IMR-90 (cell line): Measurements from ENCODE around the gene CFAP97D1. TPM values are rescaled to one million over a fixed set of nuclear protein-coding genes. Genes with fewer than 3 reads are reported as not detected.
A peak's percentile ranks its signal among the peaks of the same experiment; 100 is the strongest.

Experiments used
- ATAC-seq: fragments of 200-7000 bp; cut with Tn5 transposase; 2 replicates; pipeline ENCODE4 v1.9.1; 2020; ENCODE audit warnings: low read depth, mild to moderate bottlenecking, moderate library complexity
- BruUV-seq: library from RNA; stranded (reverse); fragments of 400-500 nt; replicated peaks from 2 replicates; lab custom pipeline; 2021; lab: Mats Ljungman, UMichigan
- CTCF ChIA-PET: fragments of 300-600 bp; formaldehyde crosslinking; extraction: SDS; loops from one replicate; lab custom pipeline; 2021; ENCODE audit warnings: antibody characterized with exemption; lab: Yijun Ruan, JAX
- POLR2A ChIA-PET: fragments of 300-600 bp; sonication (Branson Sonifier 250); formaldehyde crosslinking; loops from one replicate; lab custom pipeline; 2022; ENCODE audit warnings: antibody characterized with exemption; ENCODE audit not compliant: unreplicated experiment; lab: Charles Lee
- DNase-seq: peaks from one replicate; pipeline ENCODE4 v3.0.0; 2013
- H2AFZ ChIP-seq: replicated peaks from 2 replicates; pipeline ENCODE3; 2013; ENCODE audit warnings: low read length, mild to moderate bottlenecking; ENCODE audit not compliant: poor library complexity
- H2AK5ac ChIP-seq: 2 replicates; pipeline ENCODE4 v1.6.1; 2013; ENCODE audit warnings: low read depth, low read length, inconsistent platforms
- H2AK9ac ChIP-seq: replicated peaks from 2 replicates; pipeline ENCODE3; 2013; ENCODE audit warnings: mild to moderate bottlenecking, low read depth, low read length, moderate library complexity; ENCODE audit not compliant: poor library complexity
- H2BK120ac ChIP-seq: 2 replicates; pipeline ENCODE4 v1.6.1; 2013; ENCODE audit warnings: low read depth, low read length, inconsistent platforms
- H2BK15ac ChIP-seq: 3 replicates; pipeline ENCODE4 v1.6.1; 2013; ENCODE audit warnings: low read depth, low read length, inconsistent platforms
- H2BK20ac ChIP-seq: 2 replicates; pipeline ENCODE4 v1.6.1; 2013; ENCODE audit warnings: low read depth, mild to moderate bottlenecking, inconsistent platforms, low read length, moderate library complexity
- H2BK5ac ChIP-seq: 2 replicates; pipeline ENCODE4 v1.6.1; 2013; ENCODE audit warnings: mild to moderate bottlenecking, low read depth, low read length, inconsistent platforms; ENCODE audit not compliant: poor library complexity, severe bottlenecking
- H3K14ac ChIP-seq: replicated peaks from 2 replicates; pipeline ENCODE4 v1.6.1; 2013; ENCODE audit warnings: low read depth, low read length, inconsistent platforms
- H3K18ac ChIP-seq: 2 replicates; pipeline ENCODE4 v1.6.1; 2013; ENCODE audit warnings: low read depth, low read length, control low read depth
- H3K23ac ChIP-seq: 2 replicates; pipeline ENCODE4 v1.6.1; 2013; ENCODE audit warnings: low read depth, low read length, inconsistent platforms
- H3K27ac ChIP-seq: 2 replicates; pipeline ENCODE4 v1.5.1; 2013; ENCODE audit warnings: mild to moderate bottlenecking, control low read depth, low read length; ENCODE audit not compliant: insufficient read depth
- H3K27me3 ChIP-seq: 2 replicates; pipeline ENCODE4 v1.6.1; 2013; ENCODE audit warnings: low read length; ENCODE audit not compliant: control insufficient read depth, insufficient read depth
- H3K36me3 ChIP-seq: 2 replicates; pipeline ENCODE4 v1.6.1; 2013; ENCODE audit warnings: low read length, mixed read lengths; ENCODE audit not compliant: control insufficient read depth, insufficient read depth
- H3K4ac ChIP-seq: 2 replicates; pipeline ENCODE4 v1.6.1; 2013; ENCODE audit warnings: low read depth, low read length, inconsistent platforms
- H3K4me1 ChIP-seq: 2 replicates; pipeline ENCODE4 v1.6.1; 2013; ENCODE audit warnings: low read length, mixed read lengths; ENCODE audit not compliant: control insufficient read depth, insufficient read depth
- H3K4me2 ChIP-seq: 2 replicates; pipeline ENCODE4 v1.6.1; 2013; ENCODE audit warnings: low read depth, mild to moderate bottlenecking, control low read depth, low read length, moderate library complexity
- H3K4me3 ChIP-seq: 2 replicates; pipeline ENCODE4 v1.5.1; 2013; ENCODE audit warnings: low read depth, mild to moderate bottlenecking, control low read depth, low read length, moderate library complexity; ENCODE audit not compliant: insufficient read depth
- H3K56ac ChIP-seq: 2 replicates; pipeline ENCODE4 v1.6.1; 2013; ENCODE audit warnings: low read length, inconsistent platforms; ENCODE audit not compliant: insufficient read depth; ENCODE audit errors: extremely low read depth
- H3K79me1 ChIP-seq, 2 experiments: 2 replicates each; pipeline ENCODE4 v1.6.1; 2013; ENCODE audit warnings: low read length in 2 of 2, inconsistent platforms in 1 of 2, low read depth in 1 of 2
- H3K9ac ChIP-seq: 2 replicates; pipeline ENCODE4 v1.6.1; 2013; ENCODE audit warnings: low read depth, low read length, control low read depth
- H3K9me1 ChIP-seq: 2 replicates; pipeline ENCODE4 v1.6.1; 2013; ENCODE audit warnings: low read length, inconsistent platforms; ENCODE audit not compliant: insufficient read depth
- H3K9me3 ChIP-seq: 2 replicates; pipeline ENCODE4 v1.6.1; 2013; ENCODE audit warnings: low read length; ENCODE audit not compliant: control insufficient read depth, insufficient read depth
- H4K20me1 ChIP-seq: 2 replicates; pipeline ENCODE4 v1.6.1; 2013; ENCODE audit warnings: low read length, inconsistent platforms; ENCODE audit not compliant: insufficient read depth
- H4K5ac ChIP-seq: 2 replicates; pipeline ENCODE4 v1.6.1; 2013; ENCODE audit warnings: mild to moderate bottlenecking, low read depth, low read length, control low read depth
- H4K8ac ChIP-seq, 2 experiments: 2 replicates each; pipeline ENCODE4 v1.6.1; 2013; ENCODE audit warnings: low read depth in 2 of 2, low read length in 2 of 2, control low read depth in 1 of 2, inconsistent platforms in 1 of 2
- H4K91ac ChIP-seq: 2 replicates; pipeline ENCODE4 v1.6.1; 2013; ENCODE audit warnings: low read depth, low read length, inconsistent platforms; ENCODE audit not compliant: insufficient read depth
- BHLHE40 ChIP-seq: fragments of 150-350 bp; IDR thresholded peaks from 2 replicates; pipeline ENCODE4 v1.6.1; 2016; ENCODE audit warnings: mild to moderate bottlenecking, low read depth, low read length
- MXI1 ChIP-seq: IDR thresholded peaks from 2 replicates; pipeline ENCODE4 v1.6.1; 2012; ENCODE audit warnings: low read depth, mild to moderate bottlenecking, low read length, moderate library complexity, borderline replicate concordance
- SMC3 ChIP-seq: fragments of 150-350 bp; IDR thresholded peaks from 2 replicates; pipeline ENCODE4 v1.6.1; 2016; ENCODE audit warnings: low read depth, mild to moderate bottlenecking, antibody characterized with exemption, low read length, moderate library complexity
- WGBS, 2 experiments: methylation state at CpG; one replicate each; pipeline versions ENCODE4 v1.1.5 to v1.1.7; 2013; ENCODE audit warnings: missing lambda C conversion rate in 2 of 2; ENCODE audit not compliant: insufficient read length in 1 of 2; ENCODE audit errors: extremely low coverage in 2 of 2; 5-methylcytosine and 5-hydroxymethylcytosine counted together
- dilution Hi-C: fragments of 300-500 bp; cut with HindIII; formaldehyde crosslinking; loops from one replicate; pipeline ENCODE4 v1.14.3; 2018; ENCODE audit warnings: low sequenced_read_pairs; ENCODE audit not compliant: unreplicated experiment
- in situ Hi-C: fragments of 300-500 bp; cut with MboI; formaldehyde crosslinking; loops from 3 replicates; pipeline ENCODE4 v1.14.3; 2019; ENCODE audit warnings: low sequenced_read_pairs, inconsistent platforms, mixed read lengths
- intact Hi-C: fragments of 100-400 bp; cut with micrococcal nuclease; formaldehyde crosslinking; loops from 2 replicates; pipeline ENCODE4 v1.10.0; 2022
- polyA plus RNA-seq, 3 experiments: library from polyadenylated mRNA; depleted of rRNA; stranded (reverse); fragments of >200 nt; gene quantifications; 2 replicates each; pipeline ENCODE4 v1.2.3, GENCODE V29; 2012; ENCODE audit warnings: low replicate concordance in 1 of 3
- total RNA-seq: library from RNA; depleted of rRNA; stranded (reverse); fragments of >200 nt; gene quantifications from 2 replicates; pipeline ENCODE4 v1.2.3, GENCODE V29; 2012
- TF ChIP-seq, protein P1 (sequence below): conservative IDR thresholded peaks from 2 replicates; pipeline ENCODE4 v1.5.1; 2012; ENCODE audit warnings: mild to moderate bottlenecking, low read depth, low read length, improper control_type of control experiment

Gene CFAP97D1
- total and polyA plus RNA-seq, 2 of the 4 experiments (the other 2 are of a cell fraction), result under 0.01 TPM; not detected in 1

DNA sequence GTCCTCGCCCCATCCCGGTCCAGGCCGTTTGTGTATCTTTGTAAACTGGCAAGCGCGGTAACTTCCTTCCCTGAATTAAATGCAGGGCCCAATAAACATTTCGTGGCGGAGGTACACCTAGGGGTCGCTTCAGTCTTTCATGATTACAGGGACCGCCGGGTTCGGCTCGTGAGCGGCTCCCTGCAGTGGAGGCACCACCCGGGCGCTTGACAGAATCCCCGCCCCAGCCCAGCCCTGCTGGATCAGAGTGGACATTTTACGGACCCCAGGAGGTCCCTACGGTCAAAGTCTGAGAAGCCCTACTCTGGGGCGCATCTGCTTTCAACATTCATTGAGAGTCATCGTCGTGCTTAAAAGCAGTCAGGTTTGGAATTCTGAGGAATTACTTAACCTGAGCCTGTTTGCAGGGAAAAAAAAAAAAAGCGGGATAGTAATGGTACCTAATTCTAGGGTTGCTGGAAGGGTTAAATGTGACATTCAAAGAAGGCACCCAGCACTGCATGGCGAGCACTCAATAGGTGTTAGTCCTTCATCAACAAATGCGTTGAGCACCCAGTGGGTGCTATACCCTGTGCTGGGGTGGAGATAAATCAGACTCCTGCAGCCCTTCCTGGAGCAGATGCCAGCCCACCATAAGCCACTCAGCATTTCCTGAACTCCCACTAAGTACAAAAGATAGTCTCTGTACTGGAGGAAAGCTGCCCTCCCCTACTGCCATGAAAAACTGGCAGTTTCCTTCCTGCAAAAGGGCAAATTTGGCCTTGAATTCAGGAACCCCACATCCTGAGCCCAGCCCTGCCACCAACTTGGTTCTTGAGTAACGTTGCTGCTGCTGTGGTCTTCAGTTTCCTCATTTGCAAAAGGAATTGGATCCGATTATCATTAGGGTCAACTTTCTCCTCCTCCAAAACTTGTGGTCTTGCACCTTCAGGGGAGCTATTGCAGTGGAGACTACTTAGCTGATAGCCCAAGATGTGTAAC is 800 bp upstream of the CFAP97D1 start:
- Histone ChIP-seq H4K91ac (peak overlapping the region; percentile 58), H3K9ac (peak overlapping the region; percentile 80), H4K5ac (peak overlapping the region; percentile 71; the same call in 1 of the 2 replicates), H2AFZ (peak overlapping the region; percentile 97), H2AK5ac (peak overlapping the region; percentile 35; the same call in 1 of the 2 replicates), H2BK20ac (no peak overlapping the region), H3K79me1 (peaks cover 15 to 36% of the 10 kb centered on the region in 2 experiments), H3K18ac (peak overlapping the region; percentile 61; the same call in 1 of the 2 replicates), H3K9me3 (no peaks in the 10 kb centered on the region), H2BK15ac (0 out of 3 replicates have a peak overlapping the region, but pooled peaks have one; percentile 80), H4K8ac (peak overlapping the region; percentile 87 to 91; a peak in 3 of 4 replicates), H3K4me1 (peaks cover 6% of the 10 kb centered on the region), H3K27me3 (no peaks in the 10 kb centered on the region), H3K4me2 (peak overlapping the region; percentile 93), H3K36me3 (peaks cover 13% of the 10 kb centered on the region), H4K20me1 (peaks cover 28% of the 10 kb centered on the region), H3K27ac (peak overlapping the region; percentile 66), H3K14ac (peak overlapping the region; percentile 92; the same call in 1 of the 2 replicates), H3K56ac (peak overlapping the region; percentile 83), H2BK120ac (peak overlapping the region; percentile 75; the same call in 1 of the 2 replicates), H2AK9ac (peak overlapping the region; percentile 95), H3K4ac (peak overlapping the region; percentile 90), H2BK5ac (peak overlapping the region; percentile 56), H3K23ac (peak overlapping the region; percentile 85), H3K9me1 (peaks cover 27% of the 10 kb centered on the region), H3K4me3 (peak overlapping the region; percentile 67)
- ATAC-seq, result peak; percentile 45
- POLR2A ChIA-PET, result interaction anchor here (0.6 kb wide), 1 partner anchor 79 kb away, joined by 18 read pairs; no protein-coding TSS in a partner anchor
- in situ Hi-C loops, result no loop called here
- peak; percentile 25 for DNase-seq
- BruUV-seq, result no TSS peak
- intact Hi-C loops, result loop anchor here (2.0 to 5.0 kb wide), 3 partner anchors 53 to 383 kb away; partner anchors contain the start of genes CD300LG and MPP3
- TF ChIP-seq, protein P1, sequence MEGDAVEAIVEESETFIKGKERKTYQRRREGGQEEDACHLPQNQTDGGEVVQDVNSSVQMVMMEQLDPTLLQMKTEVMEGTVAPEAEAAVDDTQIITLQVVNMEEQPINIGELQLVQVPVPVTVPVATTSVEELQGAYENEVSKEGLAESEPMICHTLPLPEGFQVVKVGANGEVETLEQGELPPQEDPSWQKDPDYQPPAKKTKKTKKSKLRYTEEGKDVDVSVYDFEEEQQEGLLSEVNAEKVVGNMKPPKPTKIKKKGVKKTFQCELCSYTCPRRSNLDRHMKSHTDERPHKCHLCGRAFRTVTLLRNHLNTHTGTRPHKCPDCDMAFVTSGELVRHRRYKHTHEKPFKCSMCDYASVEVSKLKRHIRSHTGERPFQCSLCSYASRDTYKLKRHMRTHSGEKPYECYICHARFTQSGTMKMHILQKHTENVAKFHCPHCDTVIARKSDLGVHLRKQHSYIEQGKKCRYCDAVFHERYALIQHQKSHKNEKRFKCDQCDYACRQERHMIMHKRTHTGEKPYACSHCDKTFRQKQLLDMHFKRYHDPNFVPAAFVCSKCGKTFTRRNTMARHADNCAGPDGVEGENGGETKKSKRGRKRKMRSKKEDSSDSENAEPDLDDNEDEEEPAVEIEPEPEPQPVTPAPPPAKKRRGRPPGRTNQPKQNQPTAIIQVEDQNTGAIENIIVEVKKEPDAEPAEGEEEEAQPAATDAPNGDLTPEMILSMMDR, result peak; percentile 33; the same call in 1 of the 2 replicates
- peak; percentile 55 for TF ChIP-seq BHLHE40
- TF ChIP-seq MXI1, result no peak
- TF ChIP-seq SMC3, result no peak
- CTCF ChIA-PET, result interaction anchor here (0.6 to 0.7 kb wide), 2 partner anchors 67 to 345 kb away, joined by 3 read pairs; no protein-coding TSS in a partner anchor
- 6% methylated on average over 14 of the region's 26 CpGs; no CpG with 5 or more reads in 1 of the 2 experiments for WGBS, 2 experiments
- dilution Hi-C loops, result no loop called here
